HUES48 (cell line): ENCODE results near the gene MFRP.

Experiments used
- H3K27ac ChIP-seq: one replicate; pipeline ENCODE4 v1.7.0; 2013; ENCODE audit warnings: low read depth, low read length, inconsistent platforms
- H3K27me3 ChIP-seq: 2 replicates; pipeline ENCODE4 v1.6.1; 2013; ENCODE audit warnings: mild to moderate bottlenecking, low read length; ENCODE audit not compliant: control insufficient read depth, insufficient read depth
- H3K36me3 ChIP-seq: 2 replicates; pipeline ENCODE4 v1.6.1; 2013; ENCODE audit warnings: low read length; ENCODE audit not compliant: control insufficient read depth, insufficient read depth
- H3K4me1 ChIP-seq: 2 replicates; pipeline ENCODE4 v1.6.1; 2013; ENCODE audit warnings: mild to moderate bottlenecking, low read length; ENCODE audit not compliant: control insufficient read depth, insufficient read depth
- H3K4me3 ChIP-seq: 2 replicates; pipeline ENCODE4 v1.5.1; 2013; ENCODE audit warnings: mild to moderate bottlenecking, low read depth, low read length
- H3K9ac ChIP-seq: 2 replicates; pipeline ENCODE4 v1.6.1; 2013; ENCODE audit warnings: mild to moderate bottlenecking, low read depth, low read length, moderate library complexity
- H3K9me3 ChIP-seq: 2 replicates; pipeline ENCODE4 v1.6.1; 2013; ENCODE audit warnings: low read length; ENCODE audit not compliant: control insufficient read depth, insufficient read depth

Gene MFRP

DNA sequence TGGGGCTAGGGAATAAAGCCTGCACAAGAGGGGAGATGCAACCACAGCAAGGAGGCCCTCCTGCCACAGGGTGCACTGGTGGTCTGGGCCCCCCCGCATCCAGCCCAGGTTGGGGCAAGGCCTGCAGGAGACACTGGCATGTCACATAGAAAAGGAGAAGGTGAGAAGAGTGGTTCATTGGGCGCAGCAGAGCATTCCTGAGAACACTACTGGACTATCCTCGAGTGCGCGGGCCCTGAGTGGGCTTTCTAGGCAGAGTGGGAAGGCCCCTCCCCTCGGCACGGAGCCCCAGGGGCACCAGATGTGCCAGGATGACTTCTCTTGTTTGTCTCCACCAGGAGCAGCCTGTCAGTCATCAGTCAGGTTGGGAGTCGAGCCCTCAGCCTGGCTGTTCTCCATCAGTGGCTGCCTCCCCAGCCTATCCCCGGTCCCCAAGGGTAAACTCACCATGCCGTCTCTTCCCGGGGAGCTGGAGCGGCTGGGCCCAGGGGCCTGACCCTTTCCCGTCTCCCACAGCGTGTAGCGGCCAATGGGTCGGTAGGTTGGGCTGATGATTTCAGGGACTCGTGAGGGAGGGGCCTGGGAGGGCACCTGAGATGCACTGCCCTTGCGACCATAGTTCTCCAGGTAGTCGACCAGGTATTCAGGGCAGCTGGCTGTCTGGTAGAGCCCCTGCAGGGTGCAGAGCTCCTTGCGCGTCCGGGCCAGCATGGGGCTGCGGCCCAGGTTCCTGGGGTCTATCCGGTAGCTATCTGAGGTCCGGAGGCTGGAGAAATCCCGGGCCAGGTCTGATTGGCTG, 26.0 kb upstream of the MFRP start:
- H3K4me1 ChIP-seq: peaks cover 46% of the 10 kb centered on the region
- H3K9ac ChIP-seq: no peak overlapping the region
- H3K36me3 ChIP-seq: no peaks in the 10 kb centered on the region

GRCh38 chr11:119371778-119372182, 25.3 kb upstream of the MFRP start:
- H3K4me1 ChIP-seq: peaks cover 43% of the 10 kb centered on the region
- H3K27ac ChIP-seq: no peak overlapping the region

More for the DNA sequence above, 26.0 kb upstream of the MFRP start:
- H3K4me3 ChIP-seq: no peak overlapping the region
- no peaks in the 10 kb centered on the region for H3K9me3 ChIP-seq
- H3K27me3 ChIP-seq: no peaks in the 10 kb centered on the region
- no peak overlapping the region for H3K27ac ChIP-seq

DNA sequence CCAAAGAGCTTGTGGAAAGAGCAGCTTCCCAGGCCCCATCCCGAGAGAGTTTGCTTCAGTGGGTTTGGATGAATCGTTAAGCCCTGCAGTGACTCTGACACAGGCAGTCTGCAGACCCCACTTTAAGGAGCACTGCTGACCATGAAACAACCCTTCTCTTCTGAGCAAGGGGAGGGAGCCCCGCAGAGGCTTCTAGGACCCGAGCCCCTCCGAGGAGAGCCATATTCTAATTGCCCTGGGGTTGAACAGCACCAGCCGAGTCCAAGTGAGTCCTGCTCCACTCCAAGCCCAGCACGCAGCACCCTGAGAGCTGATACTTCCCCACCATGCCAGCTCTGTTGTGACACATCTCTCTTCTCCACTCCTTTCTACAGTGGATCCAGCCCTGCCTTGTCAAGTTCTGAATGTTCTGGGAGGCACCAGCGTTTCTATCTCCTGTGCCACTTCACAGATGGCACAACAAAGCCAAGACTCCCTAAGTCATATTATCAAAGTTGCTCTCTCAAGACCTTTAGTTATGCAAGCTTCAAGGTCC, 24.6 kb upstream of the MFRP start:
- H3K4me1 ChIP-seq: peaks cover 36% of the 10 kb centered on the region
- H3K27me3 ChIP-seq: peaks cover 5% of the 10 kb centered on the region; the same call in 1 of the 2 replicates
- H3K27ac ChIP-seq: no peak overlapping the region
- H3K36me3 ChIP-seq: no peaks in the 10 kb centered on the region
- no peaks in the 10 kb centered on the region for H3K9me3 ChIP-seq
- no peak overlapping the region for H3K4me3 ChIP-seq
- no peak overlapping the region for H3K9ac ChIP-seq

More at GRCh38 chr11:119371778-119372182, 25.3 kb upstream of the MFRP start:
- H3K9ac ChIP-seq: no peak overlapping the region
- H3K36me3 ChIP-seq: no peaks in the 10 kb centered on the region
- no peaks in the 10 kb centered on the region for H3K9me3 ChIP-seq
- 0 out of 2 replicates have a peak, but pooled peaks cover 2% of the 10 kb centered on the region for H3K27me3 ChIP-seq
- no peak overlapping the region for H3K4me3 ChIP-seq

GRCh38 chr11:119370486-119371046, 24.1 kb upstream of the MFRP start:
- Histone ChIP-seq H3K9ac (no peak overlapping the region), H3K4me1 (peaks cover 31% of the 10 kb centered on the region), H3K36me3 (no peaks in the 10 kb centered on the region), H3K9me3 (no peaks in the 10 kb centered on the region), H3K27me3 (peaks cover 8% of the 10 kb centered on the region), H3K4me3 (no peak overlapping the region), H3K27ac (no peak overlapping the region)

DNA sequence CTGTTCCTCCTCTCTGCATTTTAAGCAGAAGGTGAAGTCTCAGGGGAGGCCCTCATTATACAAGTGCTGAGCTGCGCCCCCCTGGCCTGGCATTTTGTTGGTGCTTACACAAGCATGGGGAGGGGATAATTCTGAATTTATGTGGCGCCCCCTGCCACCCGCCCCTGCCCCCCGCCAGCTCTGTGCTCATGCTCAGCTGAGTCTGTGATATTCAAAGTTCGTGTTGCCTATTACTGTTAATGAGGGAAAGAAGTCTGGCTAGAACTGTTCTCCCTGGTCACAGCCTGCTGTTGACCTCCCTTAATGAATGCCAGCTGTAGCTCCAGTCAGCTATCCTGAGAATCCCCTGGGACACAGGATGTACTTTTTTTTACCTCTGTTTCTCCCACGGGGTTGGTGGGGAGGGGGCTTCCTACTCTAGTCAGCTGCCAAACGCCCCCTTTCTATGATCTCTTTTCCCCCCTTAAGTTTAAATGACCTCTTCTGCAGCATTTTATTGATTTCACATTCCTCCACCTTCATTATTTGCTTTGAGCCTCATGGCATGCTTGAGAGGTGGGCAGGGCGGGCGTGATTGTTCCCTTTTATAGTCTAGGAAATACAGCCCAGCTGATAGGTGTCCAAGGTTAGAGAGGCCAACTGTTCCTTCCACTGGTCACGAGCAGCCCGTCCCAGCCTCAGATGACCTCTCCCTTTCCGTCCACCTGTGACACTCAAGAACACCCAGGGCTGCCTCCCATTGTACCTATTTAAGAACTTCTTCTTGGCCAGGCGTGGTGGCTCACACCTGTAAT, 22.8 kb upstream of the MFRP start:
- H3K27ac ChIP-seq: no peak overlapping the region
- H3K9ac ChIP-seq: no peak overlapping the region

DNA sequence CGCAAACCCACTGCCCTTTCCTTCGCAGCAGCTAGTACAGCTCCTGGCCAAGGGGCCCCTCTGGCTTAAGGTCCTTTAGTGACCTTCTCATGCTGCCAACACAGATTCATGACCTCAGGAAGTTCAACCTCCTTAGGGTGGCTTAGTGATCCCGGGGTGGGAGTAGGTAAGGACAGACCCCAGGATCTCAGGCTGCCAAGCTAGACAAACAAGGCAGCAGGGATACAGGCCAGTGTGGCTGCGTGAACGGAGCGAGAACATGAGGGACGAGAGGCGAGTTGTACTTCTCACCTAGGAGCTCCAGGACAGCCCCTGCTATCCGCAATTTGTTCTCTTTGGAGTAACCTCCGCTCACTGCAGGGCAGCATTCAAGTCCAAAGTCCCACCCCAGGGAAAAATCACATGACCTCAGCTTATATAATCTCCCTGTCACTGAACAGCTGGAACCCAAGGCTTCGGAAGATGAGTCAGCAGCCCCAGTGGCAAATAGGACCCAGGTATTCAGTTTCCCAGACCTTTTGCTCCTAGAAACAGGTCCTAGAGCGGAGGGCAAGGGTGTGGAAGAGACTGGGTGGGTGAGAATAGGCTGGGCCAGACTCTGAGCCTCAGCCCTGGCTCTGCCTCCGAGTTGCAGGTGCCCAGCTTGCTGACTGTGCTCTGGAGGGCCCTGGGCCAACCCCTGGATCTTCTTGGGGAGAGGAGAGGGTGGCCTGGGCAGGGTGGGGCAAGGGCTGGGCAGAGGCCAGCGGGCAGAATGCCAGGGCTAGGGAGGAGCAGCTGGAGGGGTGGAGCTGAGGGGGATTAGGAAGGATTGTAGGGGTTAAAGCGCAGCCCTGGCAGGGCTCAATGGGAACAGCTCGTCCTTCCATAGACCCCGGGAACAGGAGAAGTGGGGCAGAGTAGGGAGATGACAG, 21.9 kb upstream of the MFRP start:
- H3K9me3 ChIP-seq: no peaks in the 10 kb centered on the region
- peaks cover 28% of the 10 kb centered on the region for H3K27me3 ChIP-seq
- no peak overlapping the region for H3K4me3 ChIP-seq
- no peak overlapping the region for H3K9ac ChIP-seq
- H3K4me1 ChIP-seq: peaks cover 18% of the 10 kb centered on the region
- H3K36me3 ChIP-seq: no peaks in the 10 kb centered on the region
- H3K27ac ChIP-seq: peak overlapping the region; percentile 39

More for the DNA sequence above, 22.8 kb upstream of the MFRP start:
- H3K4me3 ChIP-seq: no peak overlapping the region
- H3K27me3 ChIP-seq: peaks cover 20% of the 10 kb centered on the region
- no peaks in the 10 kb centered on the region for H3K9me3 ChIP-seq
- H3K4me1 ChIP-seq: peaks cover 21% of the 10 kb centered on the region
- H3K36me3 ChIP-seq: no peaks in the 10 kb centered on the region

- Histone ChIP-seq H3K27ac (no peak overlapping the region), H3K9ac (no peak overlapping the region), H3K27me3 (peaks cover 35% of the 10 kb centered on the region), H3K4me3 (no peak overlapping the region), H3K9me3 (no peaks in the 10 kb centered on the region), H3K36me3 (no peaks in the 10 kb centered on the region), H3K4me1 (peaks cover 20% of the 10 kb centered on the region)
Measured at GRCh38 chr11:119367661-119368120, 21.2 kb upstream of the MFRP start.

DNA sequence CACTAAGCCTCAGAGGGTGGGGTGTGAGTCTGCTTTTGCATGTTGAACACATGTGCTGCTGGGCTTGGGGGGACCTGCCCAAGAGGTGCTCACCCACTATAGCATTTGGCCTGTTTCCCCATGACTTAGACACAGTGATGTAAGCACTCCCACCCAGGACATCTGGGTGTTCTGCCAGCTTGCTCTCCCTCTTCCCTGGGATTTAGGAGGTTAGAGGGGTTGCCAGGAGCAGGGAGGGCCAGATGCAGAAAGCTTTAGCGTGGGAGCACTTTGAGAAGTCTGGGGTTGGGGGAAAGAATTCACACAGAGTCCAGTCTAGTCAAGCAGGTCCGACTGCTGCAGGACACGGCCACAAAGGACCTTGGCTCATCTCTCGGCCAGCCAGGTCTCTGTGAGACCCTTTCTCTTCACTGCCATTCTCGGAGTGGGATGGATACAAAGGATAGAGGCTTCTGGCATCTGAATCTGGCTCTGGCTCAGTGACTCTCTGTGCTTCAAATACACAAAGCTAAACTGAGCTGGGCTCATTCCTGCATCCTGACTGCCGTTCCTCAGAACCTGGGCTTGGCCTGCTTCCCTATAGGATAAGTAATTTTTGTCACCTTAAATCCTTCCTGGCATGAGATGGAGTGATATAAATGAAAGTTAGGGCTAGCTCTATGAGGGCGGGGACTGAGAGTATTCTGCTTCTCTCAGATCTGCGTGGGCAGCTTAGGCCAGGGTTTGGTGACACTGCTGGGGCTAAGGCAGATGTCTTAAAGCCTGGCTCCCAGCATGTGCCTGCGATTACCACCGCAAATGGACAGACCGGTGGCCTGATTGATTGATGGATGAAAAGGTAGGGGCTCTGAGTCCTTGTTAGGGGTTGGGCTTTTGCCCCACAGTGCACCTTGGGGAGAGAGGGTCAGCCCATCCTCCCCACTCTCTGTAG, 20.4 kb upstream of the MFRP start:
- Histone ChIP-seq H3K4me1 (peaks cover 26% of the 10 kb centered on the region), H3K9ac (no peak overlapping the region), H3K9me3 (no peaks in the 10 kb centered on the region), H3K27me3 (peaks cover 42% of the 10 kb centered on the region), H3K4me3 (no peak overlapping the region), H3K36me3 (no peaks in the 10 kb centered on the region), H3K27ac (no peak overlapping the region)

DNA sequence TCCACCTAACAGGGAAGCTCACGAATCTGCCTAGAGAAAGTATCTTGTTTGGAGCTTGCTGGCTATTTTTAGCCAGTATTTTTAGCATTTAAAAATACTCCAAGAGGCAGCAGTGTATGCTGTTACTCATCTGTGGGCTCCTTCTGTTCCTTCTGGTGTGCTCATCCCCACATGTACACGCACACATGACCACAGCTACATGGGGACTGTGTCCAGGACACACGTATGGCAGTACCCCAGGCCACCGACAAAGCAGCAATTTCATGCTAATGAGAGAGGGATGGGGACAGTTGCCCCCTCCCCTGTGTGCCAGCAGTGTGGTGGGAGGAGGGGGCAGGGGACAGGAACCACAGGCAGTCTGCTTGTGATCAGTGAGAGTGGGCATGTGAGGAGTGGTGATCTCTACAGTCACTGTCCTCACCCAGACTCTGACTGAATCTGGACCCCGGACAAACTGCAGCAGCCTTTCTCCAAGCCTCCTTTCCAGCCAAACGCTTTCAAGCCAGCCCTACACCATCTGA, 18.6 kb upstream of the MFRP start:
- no peak overlapping the region for H3K4me3 ChIP-seq
- H3K27me3 ChIP-seq: peaks cover 44% of the 10 kb centered on the region
- no peak overlapping the region for H3K9ac ChIP-seq
- H3K27ac ChIP-seq: no peak overlapping the region
- H3K9me3 ChIP-seq: no peaks in the 10 kb centered on the region
- H3K4me1 ChIP-seq: peaks cover 30% of the 10 kb centered on the region
- no peaks in the 10 kb centered on the region for H3K36me3 ChIP-seq
